HG03095 (cell line): Measurements from ENCODE around the gene S1PR3.
"Not testable (repeated sequence)": the region's sequence is repeated elsewhere in the genome, so short reads cannot be mapped to it uniquely, and the experiment has no call there.

Experiments
- ATAC-seq: cut with Tn5 transposase; IDR thresholded peaks from one replicate; pipeline ENCODE4 v1.9.1; 2021; ENCODE audit warnings: moderate library complexity; ENCODE audit not compliant: unreplicated experiment

Gene S1PR3

GRCh38 chr9:88991066-88992034 lies at the start of gene S1PR3:
TSS of gene S1PR3 (plus strand) at chr9:88991468. CDS start at chr9:89001201, 9,733 bp downstream.
- ATAC-seq = no peak

DNA sequence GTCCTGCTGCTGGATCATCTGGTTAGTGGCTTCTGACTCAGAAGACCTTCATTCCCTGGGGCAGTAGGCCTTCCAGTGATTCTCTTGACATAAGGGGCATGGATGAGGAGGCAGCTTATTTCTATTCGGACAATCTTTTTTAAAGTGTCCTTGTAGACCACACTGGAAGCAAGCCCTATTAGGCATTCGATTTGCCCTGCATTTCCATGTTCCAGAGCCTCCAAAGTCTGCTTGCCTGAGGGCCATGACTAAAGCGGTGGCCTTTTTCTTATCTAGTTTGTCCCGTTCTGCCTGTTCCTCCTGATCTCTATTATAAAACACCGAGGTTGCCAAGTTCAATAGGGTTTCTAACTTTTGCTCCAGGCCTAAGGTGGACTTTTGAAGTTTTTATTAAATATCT lies 49.7 kb upstream of the S1PR3 start:
- not testable (repeated sequence) for ATAC-seq

- ATAC-seq = no peak
These were observed 48.9 kb upstream of the S1PR3 start for GRCh38 chr9:88942411-88942810.

GRCh38 chr9:88945636-88946333 lies 45.5 kb upstream of the S1PR3 start:
- ATAC-seq = no peak

DNA sequence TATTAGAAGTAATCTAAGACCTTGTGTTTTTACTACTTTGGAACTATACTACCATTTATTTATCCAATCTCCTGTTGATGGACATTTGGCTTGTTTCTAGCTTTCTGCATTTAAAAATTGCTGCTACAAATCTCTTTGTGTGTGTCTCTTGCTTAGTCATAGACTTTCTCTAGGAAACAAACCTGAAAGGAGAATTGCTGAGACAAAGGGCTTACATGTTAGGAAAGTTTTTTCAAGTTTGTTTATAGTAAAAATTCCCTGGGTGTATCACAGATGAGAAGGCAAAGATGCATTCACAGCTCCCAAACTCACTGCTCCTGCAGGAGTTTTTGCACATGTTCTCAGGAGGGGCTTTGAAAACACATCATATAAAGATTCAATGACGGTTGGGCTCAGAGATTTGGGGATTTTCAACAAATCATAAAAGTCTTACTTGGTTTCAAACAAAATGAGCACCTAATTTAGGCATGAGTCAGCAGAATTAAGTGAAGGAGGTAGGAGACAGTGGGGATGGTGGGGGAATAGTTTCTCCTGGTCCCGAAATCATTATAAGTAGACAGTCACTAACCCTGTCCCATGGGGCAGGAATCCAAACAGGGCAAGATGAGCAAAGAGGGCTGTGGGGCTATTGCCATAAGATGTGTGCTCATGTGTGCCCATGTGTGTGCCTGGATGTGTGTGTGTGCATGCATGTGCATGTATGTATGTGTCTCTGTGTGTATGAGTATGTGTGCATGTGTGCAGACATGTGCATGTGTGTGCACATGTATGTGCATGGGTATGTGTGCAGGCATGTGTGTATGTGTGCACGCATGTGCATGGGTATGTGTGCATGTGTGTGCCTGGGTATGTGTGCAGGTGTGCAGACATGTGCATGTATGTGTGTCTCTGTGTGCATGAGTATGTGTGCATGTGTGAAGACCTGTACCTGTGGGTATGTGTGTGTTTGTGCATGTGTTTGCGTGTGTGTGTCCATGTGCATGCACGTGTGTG lies 43.4 kb upstream of the S1PR3 start:
- ATAC-seq = no peak

DNA sequence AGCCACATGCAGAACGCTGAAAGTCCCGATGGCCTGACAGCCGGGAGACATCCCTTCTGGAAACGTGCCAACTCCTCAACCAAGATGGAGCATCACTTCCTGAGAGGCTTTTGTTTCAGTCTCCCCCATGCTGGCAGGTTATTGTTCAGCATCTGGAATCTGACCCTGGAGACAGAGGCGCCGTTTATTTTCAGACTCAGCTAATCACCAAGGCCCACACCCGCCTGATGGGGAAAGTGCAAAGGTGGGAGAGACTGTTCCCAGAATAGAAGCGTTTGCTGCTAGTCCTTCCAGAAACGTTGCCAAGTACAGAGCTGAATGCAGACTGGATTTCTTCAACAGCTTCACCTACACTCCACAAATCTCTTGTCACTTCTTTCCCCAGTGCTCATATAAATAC lies 41.8 kb upstream of the S1PR3 start:
- no peak for ATAC-seq

DNA sequence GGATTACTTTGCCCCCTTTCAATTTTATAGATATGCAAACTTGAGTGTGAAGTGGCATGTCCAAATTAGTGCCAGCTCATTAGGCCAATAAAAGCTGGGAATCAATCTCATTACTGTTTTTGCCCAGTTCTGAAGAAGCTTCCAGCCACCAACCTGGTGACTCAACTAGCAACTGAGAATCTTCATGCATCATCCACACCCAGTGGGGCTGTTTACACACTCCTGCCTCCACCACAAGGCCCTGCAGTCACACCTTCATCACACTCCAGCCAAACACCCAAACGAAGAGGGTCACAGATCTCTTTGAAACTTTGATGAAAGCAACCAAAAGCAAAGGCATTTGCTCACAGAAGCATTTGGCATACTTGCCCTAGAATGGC lies 41.3 kb upstream of the S1PR3 start:
- no peak for ATAC-seq

DNA sequence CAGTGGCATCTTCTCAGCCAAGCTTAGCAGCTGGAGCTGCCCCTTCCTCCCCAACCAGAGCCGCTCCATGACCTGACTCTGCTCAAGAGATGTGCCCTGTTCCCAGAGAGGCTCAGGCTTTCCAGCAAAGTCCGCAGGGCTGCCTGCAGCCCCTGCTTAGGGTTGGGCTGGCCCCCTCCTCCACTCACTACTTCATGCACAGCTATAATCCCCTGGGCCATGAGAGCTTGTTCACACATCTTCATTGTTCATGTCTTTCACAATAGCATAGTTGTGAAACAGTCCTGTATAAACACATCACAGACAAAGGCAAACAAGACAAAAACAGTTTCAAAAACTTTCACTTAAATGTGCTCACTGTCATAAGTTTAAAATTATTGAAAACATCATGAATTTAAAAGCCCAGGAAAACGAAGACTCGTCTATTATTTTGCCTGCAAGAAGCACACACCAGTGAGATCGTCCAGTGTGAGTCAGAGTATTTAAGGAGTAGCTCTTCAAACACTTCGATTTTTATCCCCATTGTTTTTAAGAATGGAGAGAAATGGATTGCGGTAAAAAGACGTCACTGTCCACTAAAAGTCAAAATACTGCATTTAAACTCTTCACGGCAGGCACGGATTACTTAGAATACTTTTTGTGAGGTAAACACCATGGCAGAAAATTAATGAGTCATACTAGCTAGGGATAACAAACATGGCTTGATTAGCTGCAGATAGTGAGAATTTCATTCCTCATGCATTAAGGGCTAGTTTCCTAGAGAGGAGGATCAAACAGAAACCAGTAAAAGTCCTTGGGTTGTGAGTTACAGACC lies 40.7 kb upstream of the S1PR3 start:
- ATAC-seq = no peak

GRCh38 chr9:88951155-88951542 lies 40.1 kb upstream of the S1PR3 start:
- no peak for ATAC-seq

DNA sequence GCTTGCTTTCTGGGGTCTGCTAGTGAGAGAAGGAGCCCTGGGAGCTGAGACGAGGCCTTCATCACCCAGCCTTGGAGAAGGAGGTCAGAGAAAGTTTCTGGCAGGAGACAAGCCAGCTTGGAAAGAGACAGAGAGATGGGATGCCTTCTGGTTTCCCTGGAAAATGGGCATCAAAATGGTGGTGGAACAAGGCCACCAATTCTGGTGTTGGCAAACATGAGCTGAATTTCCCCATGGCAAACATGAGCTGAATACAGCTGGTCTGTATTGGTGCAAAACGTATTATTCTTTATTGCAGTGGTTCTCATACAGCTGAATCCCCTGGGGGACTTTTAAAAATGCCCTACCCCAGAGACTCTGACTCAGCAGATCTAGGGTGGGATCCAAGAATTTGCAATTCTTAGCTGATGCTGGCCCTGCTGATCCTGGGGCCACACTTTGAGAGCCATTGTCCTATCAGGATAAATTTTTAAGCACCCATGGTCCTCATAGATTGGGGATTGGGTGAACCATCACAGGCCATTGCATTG lies 39.1 kb upstream of the S1PR3 start:
- ATAC-seq = no peak

DNA sequence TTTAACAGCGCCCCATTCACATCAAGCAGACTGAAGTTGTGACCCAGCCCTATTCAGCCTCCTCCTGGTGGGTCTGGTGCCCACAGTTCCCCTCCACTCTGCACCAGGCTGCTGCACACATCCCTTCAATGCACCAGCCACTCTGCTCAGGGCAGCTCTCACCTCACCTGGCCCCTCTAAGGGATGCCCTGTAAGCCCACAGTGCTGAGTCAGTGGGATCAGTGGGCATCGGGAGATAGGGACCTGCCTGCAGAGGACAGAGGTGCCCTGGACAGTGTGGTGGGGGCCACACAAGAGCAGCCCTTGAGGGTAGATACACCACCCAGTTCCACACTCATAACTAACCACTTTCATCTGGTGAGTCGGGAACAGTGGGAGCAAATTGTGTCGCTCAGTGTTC lies 38.3 kb upstream of the S1PR3 start:
- no peak for ATAC-seq

- ATAC-seq = no peak
These were observed 37.8 kb upstream of the S1PR3 start for GRCh38 chr9:88953381-88954029.

DNA sequence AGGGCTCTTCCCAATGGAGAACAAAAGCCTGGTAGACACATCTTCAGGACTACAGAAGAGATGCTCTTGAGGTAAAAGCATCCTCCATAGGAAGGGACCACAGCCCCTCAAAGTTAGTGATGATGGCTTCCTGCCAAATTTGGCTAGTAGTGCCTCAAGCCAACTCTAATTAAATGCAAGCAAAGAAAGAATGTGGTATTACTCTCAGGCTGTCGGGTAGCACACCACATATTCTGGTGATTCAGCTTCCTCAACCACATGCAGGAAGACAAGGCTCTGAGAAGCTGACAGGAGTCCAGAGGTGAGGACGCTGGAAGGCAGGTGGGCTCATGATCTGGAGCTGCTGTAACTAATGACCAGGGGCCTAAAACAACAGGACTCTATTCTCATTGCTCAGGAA lies 37.2 kb upstream of the S1PR3 start:
- ATAC-seq = no peak

GRCh38 chr9:88957526-88957925 lies 33.7 kb upstream of the S1PR3 start:
- ATAC-seq = no peak

GRCh38 chr9:88959727-88960469 lies 31.4 kb upstream of the S1PR3 start:
- no peak for ATAC-seq

DNA sequence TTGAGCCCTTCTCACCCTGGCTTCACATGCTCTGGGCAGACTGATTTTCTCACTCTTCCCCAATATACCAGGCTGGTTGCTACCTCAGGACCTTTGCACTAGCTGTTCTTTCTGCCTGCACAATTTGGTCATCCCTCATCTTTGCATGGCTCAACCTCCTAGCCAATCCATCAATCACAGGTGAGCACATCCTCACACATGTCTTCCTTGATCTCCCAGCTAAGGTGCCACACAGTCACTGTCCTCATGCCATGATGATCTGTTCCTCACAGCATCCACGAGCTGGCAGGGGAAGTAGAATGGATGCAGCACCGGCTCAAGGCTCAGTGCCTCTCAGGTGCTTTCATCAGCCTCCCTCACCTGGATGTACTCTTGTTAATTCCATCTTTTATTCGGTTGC lies 30.6 kb upstream of the S1PR3 start:
- no peak for ATAC-seq

GRCh38 chr9:88965473-88965872 lies 25.8 kb upstream of the S1PR3 start:
- no peak for ATAC-seq

GRCh38 chr9:88966894-88967676 lies 24.2 kb upstream of the S1PR3 start:
- no peak for ATAC-seq
